Central memory CD4-positive, alpha-beta T cell (primary cell): ENCODE results near the gene WDFY3.

Experiments
- DNase-seq: peaks from one replicate; pipeline ENCODE4 v3.0.0; 2022

Gene WDFY3

GRCh38 chr4:84944947-84945346, 21.5 kb downstream of the WDFY3 start:
- no peak for DNase-seq

- DNase-seq, result no peak
Observed at GRCh38 chr4:84940960-84941359, 25.5 kb downstream of the WDFY3 start.

GRCh38 chr4:84939113-84939512, 27.4 kb downstream of the WDFY3 start:
- no peak for DNase-seq

- no peak for DNase-seq
Observed at GRCh38 chr4:84938316-84938715, 28.2 kb downstream of the WDFY3 start.

GRCh38 chr4:84937381-84937977, 29.0 kb downstream of the WDFY3 start:
- no peak for DNase-seq

- DNase-seq, result no peak
Observed at GRCh38 chr4:84936123-84936522, 30.4 kb downstream of the WDFY3 start.

GRCh38 chr4:84932462-84932861, 34.0 kb downstream of the WDFY3 start:
- no peak for DNase-seq

GRCh38 chr4:84931961-84932360, 34.5 kb downstream of the WDFY3 start:
- no peak for DNase-seq

- no peak for DNase-seq
Observed at GRCh38 chr4:84931274-84931673, 35.2 kb downstream of the WDFY3 start.

GRCh38 chr4:84928089-84928488, 38.4 kb downstream of the WDFY3 start:
- DNase-seq, result no peak

- DNase-seq, result no peak
Observed at GRCh38 chr4:84927428-84927827, 39.1 kb downstream of the WDFY3 start.

GRCh38 chr4:84925558-84925957, 40.9 kb downstream of the WDFY3 start:
- DNase-seq, result no peak

GRCh38 chr4:84924434-84924833, 42.1 kb downstream of the WDFY3 start:
- no peak for DNase-seq

GRCh38 chr4:84920617-84921016, 45.9 kb downstream of the WDFY3 start:
- no peak for DNase-seq

- no peak for DNase-seq
Observed at GRCh38 chr4:84917869-84918600, 48.5 kb downstream of the WDFY3 start.

GRCh38 chr4:84917086-84917821, 49.2 kb downstream of the WDFY3 start:
- DNase-seq, result no peak

- DNase-seq, result no peak
Observed at GRCh38 chr4:84916227-84916626, 50.3 kb downstream of the WDFY3 start.

- DNase-seq, result no peak
Observed at GRCh38 chr4:84915396-84915780, 51.1 kb downstream of the WDFY3 start.

- no peak for DNase-seq
Observed at GRCh38 chr4:84914686-84915395, 51.6 kb downstream of the WDFY3 start.

GRCh38 chr4:84913176-84913575, 53.3 kb downstream of the WDFY3 start:
- no peak for DNase-seq

GRCh38 chr4:84912741-84913140, 53.7 kb downstream of the WDFY3 start:
- DNase-seq, result no peak

- DNase-seq, result no peak
Observed at GRCh38 chr4:84908876-84909275, 57.6 kb downstream of the WDFY3 start.

GRCh38 chr4:84907145-84907544, 59.3 kb downstream of the WDFY3 start:
- no peak for DNase-seq
